ENCODE results near the gene COPZ1.

DNA sequence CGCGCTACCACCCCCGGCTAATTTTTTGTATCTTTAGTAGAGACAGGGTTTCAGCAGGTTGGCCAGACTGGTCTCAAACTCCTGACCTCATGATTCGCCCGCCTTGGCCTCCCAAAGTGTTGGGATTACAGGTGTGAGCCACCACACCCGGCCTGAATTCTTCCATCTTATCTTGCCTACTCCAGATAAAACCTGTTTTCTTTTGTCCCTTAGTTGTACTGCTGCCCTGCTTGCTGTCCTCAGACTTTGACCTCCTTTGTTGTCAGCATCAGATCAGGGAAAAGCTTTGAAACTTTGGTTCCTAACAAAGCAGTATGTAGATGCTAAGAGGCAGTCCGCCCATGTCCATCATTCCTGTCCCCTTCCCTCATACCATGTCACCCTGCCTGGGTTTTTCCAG lies 15.9 kb downstream of the COPZ1 start:
- TF ChIP-seq, protein P1, sequence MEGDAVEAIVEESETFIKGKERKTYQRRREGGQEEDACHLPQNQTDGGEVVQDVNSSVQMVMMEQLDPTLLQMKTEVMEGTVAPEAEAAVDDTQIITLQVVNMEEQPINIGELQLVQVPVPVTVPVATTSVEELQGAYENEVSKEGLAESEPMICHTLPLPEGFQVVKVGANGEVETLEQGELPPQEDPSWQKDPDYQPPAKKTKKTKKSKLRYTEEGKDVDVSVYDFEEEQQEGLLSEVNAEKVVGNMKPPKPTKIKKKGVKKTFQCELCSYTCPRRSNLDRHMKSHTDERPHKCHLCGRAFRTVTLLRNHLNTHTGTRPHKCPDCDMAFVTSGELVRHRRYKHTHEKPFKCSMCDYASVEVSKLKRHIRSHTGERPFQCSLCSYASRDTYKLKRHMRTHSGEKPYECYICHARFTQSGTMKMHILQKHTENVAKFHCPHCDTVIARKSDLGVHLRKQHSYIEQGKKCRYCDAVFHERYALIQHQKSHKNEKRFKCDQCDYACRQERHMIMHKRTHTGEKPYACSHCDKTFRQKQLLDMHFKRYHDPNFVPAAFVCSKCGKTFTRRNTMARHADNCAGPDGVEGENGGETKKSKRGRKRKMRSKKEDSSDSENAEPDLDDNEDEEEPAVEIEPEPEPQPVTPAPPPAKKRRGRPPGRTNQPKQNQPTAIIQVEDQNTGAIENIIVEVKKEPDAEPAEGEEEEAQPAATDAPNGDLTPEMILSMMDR (IDR thresholded peaks at IDR 0.05 in 8 of 11, conservative IDR thresholded peaks at IDR 0.05 in 3 of 11), result no peak
- TF ChIP-seq POLR2A (IDR thresholded peaks at IDR 0.05), result no peak
- TF ChIP-seq POLR2AphosphoS5 (IDR thresholded peaks at IDR 0.05), result no peak
